ENCODE results near the gene C11orf24.
"Not testable (repeated sequence)": the region's sequence is repeated elsewhere in the genome, so short reads cannot be mapped to it uniquely, and the experiment has no call there.

C11orf24 gene

GRCh38 chr11:68243847-68244246 is 27.9 kb downstream of the C11orf24 start:
- not testable (repeated sequence) for DNase-seq

GRCh38 chr11:68242616-68243015 is 29.2 kb downstream of the C11orf24 start:
- DNase-seq: no peak

DNA sequence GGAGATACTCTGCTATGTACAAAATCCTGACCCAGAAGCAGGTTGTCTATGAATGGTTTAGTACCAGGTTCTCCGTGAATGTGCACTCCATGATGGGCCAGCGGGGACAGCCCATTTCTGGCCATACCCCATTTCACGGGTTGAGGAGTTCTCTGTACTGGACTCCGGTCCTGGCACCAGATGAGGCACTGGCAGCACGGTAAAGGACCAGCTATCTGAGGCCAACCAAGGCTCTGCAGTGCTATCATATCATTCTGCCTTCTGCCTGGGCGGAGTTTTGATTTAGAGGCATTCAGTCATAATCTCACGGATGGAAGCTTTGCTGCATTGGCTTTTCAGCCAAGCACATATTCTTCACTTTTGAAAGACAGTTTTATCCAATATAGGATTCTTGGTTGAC is 40.2 kb downstream of the C11orf24 start:
- no peak for DNase-seq

DNA sequence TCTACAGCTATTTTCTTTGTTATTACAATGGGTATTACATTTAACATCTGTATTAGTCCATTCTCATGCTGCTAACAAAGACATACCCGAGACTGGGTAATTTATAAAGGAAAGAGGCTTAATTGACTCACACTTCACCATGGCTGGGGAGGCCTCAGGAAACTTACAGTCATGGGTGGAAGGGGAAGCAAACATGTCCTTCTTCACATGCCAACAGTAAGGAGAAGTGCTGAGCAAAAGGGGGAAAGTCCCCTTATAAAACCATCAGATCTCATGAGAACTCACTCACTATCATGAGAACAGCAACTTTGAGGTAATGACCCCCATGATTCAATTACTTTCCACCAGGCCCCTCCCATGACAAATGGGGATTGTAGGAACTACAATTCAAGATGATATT is 42.2 kb downstream of the C11orf24 start:
- DNase-seq: no peak

DNA sequence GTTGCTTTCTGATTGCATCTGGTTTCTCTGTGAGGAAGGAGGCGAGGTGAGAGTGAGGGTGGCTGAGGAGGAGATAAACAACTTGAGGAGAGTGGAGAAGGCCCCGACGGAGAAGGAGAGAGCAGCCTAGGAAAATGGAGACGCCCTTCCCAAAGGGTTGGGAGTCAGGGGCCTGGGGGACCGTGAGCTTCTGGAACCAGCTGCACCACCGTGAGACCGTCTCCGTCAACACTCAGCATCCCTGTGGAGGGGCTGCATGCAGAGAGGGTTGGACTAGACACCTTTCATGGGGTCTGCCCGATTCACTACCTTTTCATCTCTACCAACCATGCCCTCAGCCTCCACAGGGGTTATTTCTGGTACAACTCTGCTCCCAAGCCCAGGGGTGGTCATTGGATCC is 45.4 kb downstream of the C11orf24 start:
- no peak for DNase-seq

GRCh38 chr11:68224606-68225005 is 47.2 kb downstream of the C11orf24 start:
- DNase-seq: no peak

- DNase-seq: no peak
Observed at GRCh38 chr11:68223275-68223674, 48.5 kb downstream of the C11orf24 start.

DNA sequence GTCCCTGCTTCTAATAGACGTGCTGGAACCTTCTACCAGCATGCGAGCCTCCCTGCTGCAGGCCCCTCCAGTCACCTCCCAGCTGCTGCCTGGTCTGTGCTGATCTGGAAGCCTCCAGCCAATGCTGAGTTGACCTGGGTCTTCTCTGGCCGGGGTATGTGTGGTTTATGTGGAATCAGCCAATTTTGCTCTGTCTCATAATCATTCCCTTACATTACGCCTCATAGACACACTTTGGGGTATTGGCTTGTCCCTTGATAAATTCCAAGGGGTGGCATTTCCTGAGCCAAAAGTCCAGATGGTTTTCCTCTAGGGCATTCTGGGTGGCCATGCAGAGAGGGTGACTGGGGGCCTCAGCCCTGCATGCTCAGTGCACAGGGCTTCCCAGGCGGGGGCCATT is 50.4 kb downstream of the C11orf24 start:
- DNase-seq: no peak

GRCh38 chr11:68216171-68216938 is 55.4 kb downstream of the C11orf24 start:
- no peak for DNase-seq

DNA sequence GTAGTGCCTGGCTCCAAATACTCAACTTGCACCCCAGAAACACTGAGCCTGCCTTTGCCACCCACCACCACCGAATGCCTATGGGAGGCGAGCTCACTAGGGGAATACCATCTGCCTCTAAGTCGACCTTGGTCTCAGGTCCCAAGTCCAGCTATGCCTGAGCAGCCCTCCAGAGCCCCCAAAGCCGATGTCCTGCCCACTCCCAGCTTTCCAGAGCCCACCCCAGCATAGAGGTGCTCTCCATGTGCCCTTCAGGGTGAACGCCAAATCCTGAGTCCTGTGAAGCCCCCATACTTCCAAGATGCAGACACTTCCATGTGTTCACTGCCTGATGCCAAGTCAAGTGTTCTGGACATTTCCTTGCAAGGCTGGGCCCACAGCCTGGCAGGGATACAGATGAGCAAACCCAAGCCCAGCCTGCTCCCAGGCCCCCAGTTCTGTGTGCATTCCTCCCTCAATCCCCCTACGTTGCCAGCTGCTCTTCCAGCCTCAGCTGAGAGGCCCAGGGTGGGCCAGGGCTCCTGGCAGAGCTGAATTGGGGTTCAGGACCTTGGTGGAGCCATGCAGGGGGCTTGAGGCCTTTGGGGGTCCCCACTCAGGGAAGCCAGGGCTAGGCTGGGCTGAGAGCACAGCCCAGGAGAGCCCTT is 56.1 kb downstream of the C11orf24 start:
- DNase-seq: no peak

DNA sequence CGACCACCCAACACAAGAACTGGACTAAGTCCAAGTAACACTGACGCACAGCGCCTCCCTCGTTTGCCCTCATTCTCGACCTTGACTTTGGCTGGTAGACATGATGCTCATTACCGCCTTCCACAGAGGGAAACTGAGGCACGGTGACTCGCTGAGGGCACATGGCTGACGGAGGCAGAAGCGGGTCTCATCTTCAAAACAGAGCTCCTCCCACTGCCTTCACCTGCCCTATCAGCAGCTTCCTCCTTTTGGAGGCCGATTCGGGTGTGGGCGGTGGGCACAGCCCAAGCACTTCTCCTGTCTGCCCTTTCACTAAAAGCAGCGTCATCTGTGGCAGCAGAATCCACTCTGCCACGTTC is 56.7 kb downstream of the C11orf24 start:
- no peak for DNase-seq

DNA sequence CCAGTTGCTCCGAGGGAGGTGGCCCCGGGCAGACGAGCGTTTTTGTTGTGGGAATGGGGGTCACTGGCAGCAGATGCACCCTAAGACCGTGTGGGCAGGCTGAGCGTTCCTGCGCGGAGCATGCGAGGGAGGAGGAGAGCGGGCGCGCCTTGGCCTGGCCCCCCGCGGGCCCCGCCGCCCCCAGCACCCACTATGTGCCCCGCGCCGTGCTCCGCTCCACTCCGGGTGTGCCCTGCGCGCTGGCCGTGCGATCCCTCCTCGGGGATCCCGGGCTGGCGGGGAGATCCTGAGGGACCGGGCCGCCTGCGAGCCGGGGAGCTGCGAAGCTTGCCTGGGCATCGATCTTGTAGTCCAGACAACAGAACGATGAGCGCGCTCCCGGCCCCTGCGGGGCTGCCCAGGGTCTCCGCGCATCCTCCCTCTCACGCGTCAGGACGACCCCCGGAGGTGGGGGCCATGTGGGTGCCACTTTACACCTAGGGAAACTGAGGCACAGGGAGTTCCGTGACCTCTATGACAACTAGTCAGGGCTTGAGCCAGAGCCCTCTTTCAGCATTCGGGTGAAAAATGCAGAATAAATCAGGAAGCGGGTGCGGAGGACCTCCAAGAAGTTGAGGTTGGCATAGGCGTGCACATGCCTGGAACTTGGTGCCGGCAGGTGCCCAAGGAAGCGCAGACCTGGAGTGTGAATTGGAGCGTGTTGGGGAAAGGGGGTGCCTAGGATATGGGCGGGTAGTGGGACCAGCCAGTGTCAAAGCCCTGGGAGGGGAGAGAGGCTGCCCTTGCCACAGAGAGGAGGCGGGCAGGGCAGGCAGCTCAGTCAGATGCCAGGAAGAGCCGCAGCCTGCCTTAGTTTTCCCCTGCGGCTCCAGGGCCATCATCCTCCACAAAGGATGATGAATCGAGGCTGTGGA is 57.3 kb downstream of the C11orf24 start:
- no peak for DNase-seq

DNA sequence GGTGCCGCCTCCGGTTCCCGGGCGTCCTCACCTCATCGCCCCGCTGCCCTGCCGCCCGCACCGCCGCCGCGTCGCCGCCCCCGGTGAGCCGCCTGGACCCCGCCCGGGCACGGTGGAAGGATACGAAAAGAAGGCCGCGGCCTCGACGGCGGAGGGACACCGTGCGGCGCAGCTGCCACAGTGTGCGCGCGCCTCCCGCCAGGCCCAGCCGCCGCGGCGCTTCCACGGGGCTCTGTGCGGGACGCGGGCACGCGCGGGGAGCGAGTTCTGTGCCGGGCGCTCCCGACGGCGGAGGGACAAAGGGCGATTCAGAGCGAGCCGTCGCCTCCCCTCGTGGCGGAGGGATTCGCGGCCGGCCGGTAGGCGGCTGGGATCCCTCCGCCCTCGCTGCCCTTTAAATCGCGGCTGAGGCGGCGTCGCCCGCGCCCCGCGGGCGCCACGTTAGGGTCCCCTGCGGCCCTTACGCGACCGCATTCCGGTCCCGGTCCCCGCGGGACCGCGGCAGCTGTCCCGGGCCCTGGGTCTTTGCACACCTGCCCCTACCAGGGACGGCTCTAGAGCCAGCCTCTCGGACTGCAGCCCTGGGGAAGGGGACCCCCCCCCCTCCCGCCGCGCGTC is 58.1 kb downstream of the C11orf24 start:
- DNase-seq: peak; percentile 74

DNA sequence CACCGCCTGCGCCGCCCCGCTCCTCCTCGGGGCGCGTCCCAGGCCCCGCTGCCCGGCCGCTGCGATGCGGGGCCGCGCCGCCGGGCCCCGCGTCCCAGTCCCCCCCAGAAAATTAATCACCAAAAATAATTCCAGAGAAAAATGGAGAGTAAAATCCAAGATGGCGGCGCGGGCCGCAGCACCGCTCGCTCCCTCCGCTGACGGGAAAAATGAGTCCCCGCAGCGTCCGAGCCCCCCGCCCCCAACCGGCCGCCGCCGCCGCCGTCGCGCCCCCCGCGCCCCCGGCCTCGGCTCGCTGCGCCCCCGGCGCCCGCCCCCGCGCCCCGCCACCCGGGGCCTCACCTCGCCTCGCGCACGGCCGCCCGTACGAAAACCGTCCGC is 58.6 kb downstream of the C11orf24 start, which contains the start of gene KMT5B:
Gene KMT5B, minus strand, starts transcription at position 162 of the 381 bp plus-strand sequence. CDS start 23,220 bp downstream, outside the sequence.
- DNase-seq: peak; percentile 37

GRCh38 chr11:68212421-68213134 is 59.2 kb downstream of the C11orf24 start:
- DNase-seq: peak; percentile 21

DNA sequence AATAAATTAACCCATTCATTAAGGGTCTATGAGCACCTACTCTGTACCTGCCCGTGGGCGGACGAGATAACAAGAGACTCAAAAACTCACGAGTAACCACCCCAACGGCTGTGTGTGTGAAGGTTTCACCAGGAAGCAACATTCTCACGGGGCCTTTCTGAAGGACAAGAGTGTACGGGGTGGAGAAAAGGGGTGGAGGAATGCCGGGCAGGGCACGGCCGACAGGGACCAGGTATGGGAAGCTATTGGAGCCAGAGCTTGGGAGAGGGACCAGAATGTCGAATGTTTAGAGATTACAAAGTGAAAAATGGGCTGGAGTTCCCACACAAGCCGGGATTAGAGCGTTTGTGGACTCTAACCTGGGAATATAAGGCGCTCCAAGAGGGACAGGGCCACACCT is 60.2 kb downstream of the C11orf24 start:
- DNase-seq: no peak
